Measurements from ENCODE around the gene OXLD1.

The OXLD1 gene

DNA sequence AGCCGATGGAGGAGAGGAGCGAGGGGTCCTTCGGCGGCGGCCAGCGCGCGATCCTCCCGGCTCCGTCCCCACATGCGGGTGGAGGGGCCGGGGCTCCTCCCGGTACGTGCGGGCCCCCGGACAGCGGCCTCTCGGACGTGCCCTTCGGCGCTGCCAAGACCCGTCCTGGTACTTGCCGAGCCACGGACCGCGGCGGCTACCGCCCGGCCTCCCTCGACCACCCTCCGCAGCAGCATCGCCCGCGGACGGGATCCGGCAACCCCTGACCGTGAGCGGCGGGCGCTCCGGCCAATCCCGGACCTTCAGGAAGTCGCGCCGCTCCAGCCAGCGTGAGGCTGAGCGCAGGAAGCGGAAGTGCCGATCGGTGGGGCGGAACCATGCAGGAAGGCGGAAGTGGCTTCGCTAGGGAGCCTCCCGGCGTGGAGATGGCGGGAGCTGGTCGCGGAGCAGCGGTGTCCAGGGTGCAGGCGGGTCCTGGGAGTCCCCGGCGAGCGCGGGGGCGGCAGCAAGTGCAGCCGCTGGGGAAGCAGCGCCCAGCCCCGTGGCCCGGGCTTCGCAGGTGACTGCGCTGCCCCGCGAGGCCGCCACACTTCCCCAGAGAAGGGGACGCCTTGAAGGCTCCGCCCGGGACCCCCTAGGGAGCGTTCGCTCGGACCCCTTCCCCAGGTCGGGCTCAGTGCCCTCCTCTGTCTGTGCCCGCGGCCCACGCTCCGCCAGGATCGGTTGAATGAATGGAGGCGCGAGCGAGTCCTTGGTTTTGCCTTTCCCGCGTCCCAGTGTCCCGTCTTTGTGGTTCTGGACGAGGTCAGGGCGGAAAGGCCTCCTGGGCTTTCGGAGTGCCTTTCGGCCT, at the start of gene OXLD1, which contains the start of gene CCDC137:
TSS of gene OXLD1 (minus strand) at position 264 of the 850 bp plus-strand sequence. CDS start at position 236, 28 bp downstream.
TSS of gene CCDC137 (plus strand) at position 396 of the 850 bp plus-strand sequence. CDS start at position 426, 30 bp downstream.
- DNase-seq, result peak; percentile 96

DNA sequence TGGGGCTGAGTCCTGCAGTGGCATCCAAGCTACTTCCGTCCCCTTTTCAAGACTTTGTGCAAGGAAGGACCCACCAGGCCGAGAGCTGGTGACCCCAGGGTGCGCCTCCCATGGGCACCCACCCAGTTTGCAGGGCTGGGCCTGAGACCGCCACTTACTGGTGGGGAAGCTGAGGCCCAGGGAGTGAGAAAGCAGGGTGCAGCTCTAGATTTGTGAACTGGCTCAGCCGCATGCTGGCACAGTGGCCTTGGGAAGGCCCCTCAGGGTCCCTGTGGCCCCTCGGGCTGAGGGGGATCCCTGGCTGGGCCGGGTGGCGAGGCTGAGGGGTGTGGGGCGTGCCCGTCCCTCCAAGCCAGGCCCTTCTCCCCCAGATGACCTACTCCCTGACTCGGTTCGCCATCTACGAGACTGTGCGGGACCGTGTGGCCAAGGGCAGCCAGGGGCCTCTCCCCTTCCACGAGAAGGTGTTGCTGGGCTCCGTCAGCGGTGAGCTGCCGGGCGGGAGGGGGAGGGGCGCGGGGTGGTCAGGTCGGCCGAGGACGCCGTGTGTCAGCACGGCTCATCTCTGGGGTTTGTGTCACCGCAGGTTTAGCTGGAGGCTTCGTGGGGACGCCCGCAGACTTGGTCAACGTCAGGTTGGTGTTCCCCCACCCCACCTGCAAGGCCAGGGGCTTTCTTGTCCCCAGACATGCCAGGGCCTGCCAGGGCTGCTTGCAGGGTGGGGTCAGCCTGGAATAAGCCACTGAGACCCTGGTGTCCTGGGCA, 48.9 kb upstream of the OXLD1 start:
- DNase-seq, result no peak

DNA sequence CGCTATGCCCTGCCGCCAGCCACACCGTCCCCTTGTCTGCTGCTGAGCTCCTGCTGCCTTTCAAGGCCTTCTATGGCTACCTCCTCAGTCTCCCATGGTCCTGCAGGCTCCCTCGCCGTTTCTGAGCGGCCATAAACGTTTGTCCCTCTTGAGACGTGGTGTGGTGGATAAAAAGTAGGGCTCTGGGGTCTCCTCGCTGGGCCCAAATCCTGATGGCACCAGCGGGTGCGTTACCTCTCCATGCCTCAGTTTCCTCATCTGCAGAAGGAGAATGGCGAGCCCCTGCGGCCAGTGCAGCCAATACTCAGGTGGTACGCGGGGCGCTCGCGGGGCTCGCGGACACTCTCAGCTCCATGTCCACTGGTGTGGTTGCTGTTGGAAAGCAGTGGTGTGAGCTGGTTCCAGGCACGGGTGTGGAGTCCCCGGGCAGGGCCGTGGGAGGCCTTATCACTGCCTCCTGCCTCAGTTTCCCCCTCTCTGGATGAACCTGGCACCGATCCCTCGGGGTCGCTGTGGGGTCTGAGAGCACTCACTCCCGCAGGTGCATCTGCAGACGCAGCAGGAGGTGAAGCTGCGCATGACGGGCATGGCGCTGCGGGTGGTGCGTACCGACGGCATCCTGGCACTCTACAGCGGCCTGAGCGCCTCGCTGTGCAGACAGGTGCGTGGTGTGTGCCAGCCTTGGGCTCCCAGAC, 48.2 kb upstream of the OXLD1 start:
- DNase-seq, result no peak

DNA sequence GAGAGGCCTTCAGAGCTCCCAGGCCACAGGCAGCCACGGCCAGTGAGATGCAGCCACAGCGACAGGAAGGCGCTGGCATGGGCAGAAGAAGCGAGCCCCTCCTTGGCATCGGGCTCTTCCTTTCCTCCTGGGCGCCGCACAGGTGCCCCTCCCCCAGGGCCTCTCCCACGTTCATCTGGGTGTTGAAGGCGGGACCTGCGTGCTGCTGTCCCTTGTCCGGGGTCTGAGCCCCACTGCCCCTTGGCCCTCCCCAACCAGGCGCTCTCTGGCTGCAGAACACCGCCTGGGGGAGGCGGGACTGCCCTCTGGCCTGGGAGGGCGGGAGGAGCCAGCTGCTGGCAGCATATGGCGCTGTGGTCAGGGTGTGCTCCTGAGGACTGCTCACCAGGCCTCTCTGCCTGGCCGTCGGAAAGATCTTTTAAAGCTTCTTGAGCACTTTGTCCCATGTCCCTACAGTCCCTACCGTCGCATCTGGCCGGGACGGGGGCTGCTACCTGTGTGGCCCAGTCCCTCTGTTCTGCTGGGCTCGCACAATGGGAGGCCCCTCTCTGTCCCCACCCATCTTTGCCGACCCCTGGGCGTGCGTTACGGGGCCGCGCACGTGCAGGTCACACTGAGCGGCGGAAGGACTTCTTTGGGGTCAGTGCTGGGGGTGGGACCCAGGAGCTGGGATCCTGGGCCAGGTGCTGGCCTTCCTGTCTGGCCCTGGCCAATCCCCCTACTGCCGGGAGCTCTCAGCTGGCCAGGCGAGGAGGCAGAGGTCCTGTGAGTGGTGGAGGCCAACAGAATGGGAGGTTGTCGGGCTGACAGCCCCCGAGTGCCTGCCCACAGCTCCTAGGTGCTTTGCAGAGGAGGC, 47.4 kb upstream of the OXLD1 start:
- no peak for DNase-seq

DNA sequence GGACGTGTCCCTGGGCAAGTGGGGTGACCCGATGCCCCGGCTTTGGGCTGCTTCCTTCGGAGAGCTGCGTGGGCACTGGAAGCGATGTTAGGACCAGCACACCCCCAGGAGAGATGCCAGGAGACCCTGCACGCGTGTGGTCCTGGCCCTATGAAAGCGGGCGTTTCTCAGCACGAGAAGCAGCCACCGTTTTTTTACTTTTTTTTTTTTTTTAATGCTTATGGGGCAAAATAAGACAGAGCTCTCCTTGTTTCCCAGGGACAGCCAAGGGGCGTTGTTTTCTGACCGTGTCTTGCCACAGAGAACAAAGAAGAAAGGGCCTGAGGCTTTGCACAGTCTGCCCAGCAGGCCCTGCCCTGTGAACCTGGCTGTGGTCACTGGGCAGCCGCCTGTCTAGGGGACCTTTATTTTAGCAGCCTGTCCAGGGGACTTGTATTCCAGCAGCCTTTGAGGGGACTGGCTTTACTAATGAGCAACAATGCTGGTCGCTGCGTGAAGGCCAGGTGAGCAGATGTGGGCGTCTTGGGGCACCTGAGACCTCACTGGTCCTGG, 46.7 kb upstream of the OXLD1 start:
- no peak for DNase-seq

DNA sequence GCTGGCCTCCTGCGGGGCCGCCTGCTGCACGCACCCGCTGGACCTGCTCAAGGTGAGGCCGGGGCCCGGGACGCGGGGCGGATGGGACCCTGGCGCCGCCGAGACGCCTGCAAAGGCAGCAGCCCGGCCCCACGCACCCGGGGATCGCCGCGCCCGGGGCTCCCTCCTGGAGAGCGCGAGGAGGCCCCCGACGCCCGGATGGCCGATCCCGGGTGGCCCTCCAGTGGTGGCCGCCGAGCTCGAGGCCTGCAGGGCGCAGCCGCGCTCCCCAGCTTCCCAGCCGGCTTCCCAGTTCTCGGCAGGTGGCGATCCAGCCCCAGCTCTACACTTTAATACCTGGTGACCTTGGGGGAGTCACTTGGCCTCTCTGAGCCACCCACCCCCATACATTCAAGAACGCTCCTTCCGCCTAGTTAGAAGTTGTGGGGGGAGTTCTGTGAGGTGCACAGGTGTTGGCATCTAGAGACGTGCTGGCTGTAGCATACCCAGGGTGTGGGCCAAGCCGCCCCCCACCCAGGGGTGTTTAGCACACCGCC, 46.1 kb upstream of the OXLD1 start:
- no peak for DNase-seq

DNA sequence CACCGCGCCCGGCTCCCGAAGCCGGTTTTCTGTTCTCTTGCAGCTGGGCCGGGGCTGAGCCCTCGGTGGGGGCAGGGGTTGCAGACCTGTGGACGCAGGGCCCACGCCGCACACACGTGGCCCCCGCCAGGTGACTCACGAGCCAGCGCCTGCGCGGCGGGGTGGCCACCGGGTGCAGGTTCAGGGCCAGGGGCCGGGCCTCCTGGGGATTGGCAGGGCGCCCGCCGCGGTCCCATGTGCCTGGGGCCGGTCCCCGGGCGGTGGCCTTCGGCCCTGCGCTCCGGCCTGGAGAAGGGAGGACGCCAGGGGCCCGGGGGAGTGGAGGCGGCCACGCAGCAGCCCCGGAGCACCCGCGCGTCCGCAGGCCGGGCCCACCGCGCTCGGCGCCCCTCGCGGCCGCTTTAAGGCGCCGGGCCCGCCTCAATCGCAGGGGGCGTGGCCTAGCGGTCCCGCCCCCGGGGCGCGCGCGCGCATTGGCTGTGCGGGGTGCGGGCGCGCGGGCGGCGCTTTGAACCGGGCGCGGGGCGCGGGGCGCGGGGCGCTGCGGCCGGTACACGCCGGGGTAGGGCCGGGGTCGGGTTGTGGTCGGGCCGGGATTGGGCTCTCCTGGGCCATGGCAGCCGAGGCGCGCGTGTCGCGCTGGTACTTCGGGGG, 45.5 kb upstream of the OXLD1 start, which contains the start of gene SLC25A10:
TSS of gene SLC25A10 (plus strand) at position 471 of the 654 bp plus-strand sequence. CDS start at position 614, 143 bp downstream.
- DNase-seq, result peak; percentile 70

DNA sequence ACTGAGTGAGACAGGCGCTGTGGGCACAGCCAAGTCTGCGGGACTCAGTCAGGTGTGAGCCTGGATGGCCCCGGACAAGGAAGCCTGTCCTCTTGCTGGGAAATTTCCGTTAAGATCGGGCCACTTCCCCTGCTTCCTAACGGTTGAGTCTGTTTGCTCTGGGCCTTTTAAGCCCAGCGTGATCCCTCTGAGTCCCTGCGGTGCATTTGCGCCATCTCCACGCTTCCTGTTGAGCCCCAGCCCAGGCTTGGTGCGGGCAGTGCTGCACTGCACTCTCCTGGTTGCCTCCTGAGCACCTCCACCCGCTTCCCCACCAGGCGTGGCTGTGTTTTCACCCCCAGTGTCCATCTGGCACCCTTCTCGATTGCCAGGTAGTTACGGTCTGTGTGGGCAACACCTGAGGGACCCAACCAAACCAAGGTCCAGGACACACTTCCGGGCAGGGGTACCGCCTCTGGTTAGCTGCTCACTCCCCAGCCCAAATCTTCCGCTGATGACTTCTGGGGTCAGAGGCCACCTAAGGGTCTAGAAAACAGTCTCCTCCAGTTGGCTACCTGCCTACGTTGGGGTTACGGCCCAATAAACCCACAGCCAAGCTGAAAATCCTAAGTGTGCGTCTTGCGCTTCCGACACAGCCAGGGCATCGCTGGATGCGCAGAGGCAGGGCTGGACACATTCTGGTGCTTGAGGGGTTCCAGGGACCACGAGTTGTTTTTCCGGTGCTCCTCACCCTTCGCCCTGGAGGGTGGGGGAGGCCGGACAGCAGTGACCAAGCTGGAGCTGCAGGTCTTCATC, 44.3 kb upstream of the OXLD1 start:
- no peak for DNase-seq

DNA sequence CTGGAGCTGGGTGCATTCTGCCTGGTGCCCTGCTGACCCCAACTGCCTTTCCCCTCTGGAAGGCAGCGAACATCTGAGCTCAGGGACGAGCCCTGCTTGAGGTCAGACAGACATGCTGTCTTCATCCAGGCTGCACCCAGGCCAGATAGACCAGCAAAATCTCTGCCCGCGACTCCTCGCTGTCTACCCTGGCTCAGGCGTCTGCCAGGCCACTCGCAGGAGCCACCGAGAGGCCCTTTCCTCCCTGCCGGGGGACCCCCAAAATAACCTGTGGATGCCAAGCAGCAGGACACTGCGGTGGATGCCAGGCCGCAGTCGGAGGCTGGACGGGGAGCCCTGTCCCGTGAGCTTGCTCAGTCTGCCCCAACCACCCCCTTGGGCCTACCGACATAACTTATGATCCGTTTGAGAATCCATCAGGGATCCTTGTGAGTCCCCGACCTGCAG, 42.4 kb upstream of the OXLD1 start:
- no peak for DNase-seq

DNA sequence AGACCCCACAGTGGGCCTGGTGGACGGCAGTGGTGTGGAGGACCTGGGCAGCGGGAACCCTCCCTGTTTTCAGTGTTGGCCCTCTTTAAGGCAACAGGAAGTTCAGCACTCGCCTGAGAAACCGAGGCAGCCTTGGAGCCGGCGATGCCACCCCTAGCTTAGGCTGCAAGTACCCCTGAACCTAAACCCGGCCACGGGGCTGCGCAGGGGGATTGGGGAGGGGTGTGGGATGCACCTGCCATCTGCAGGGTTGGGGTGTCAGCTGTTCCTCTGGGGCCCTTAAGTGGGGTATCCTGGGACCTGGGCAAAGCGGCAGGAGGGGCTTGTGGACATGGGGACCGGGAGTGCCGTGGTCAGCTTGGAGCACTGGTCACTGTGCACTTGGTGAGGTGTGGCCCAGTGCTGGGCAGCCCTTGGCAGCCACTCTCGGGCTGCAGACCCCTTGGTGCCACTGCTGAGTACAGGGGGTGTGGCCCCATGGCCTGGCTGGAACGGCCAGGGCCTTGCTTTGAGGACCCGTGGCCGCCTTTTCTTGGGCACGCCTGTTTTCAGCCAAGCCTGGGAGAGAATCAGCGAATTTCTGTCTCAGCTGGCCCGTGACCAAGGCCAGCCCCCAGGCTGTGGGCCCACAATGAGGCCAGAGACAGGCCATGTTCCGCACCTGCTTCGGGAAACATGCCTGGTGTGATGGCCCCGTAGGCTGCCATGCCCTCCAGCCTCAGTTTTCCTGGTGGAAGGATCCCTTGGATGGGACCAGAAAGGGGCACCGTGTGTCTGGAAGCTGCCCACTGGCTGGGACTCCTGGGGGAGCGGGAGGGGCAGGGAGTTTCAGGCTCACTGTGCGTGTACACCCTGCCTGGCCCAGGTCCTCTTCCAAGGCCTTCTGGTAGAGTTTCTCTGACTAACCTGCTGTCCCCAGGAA, 41.6 kb upstream of the OXLD1 start:
- no peak for DNase-seq

DNA sequence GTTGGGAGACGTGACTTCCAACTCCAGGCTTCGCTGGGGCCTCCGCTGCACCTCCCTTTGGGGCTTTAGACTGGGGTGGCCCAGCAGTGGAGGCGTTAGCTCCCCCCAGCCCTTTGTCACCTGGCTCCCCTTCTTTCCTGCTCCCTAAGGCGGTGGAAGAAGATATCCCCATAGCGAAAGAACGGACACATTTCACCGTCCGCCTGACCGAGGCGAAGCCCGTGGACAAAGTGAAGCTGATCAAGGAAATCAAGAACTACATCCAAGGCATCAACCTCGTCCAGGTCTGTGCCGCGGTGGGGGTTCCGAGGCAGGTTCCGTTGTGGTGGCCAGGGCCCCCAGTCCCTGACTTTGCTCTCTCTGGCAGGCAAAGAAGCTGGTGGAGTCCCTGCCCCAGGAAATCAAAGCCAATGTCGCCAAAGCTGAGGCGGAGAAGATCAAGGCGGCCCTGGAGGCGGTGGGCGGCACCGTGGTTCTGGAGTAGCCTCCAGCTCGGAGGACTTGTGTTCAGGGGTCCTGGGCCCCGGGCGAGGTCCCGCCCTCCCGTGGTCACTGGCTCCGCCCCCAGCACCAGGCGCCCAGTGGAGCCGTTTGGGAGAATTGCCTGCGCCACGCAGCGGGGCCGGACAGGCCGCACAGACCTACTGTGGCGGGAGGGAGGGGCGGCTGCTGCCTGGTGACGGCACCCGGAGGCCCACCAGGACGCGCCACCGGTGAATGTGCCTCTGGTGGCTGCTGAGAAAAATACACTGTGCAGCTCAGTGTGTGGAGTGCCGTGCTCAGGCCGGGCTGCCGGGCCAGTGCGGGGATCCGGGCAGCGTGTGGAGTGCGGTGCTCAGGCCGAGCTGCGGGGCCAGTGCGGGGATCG, 40.6 kb upstream of the OXLD1 start:
- no peak for DNase-seq

DNA sequence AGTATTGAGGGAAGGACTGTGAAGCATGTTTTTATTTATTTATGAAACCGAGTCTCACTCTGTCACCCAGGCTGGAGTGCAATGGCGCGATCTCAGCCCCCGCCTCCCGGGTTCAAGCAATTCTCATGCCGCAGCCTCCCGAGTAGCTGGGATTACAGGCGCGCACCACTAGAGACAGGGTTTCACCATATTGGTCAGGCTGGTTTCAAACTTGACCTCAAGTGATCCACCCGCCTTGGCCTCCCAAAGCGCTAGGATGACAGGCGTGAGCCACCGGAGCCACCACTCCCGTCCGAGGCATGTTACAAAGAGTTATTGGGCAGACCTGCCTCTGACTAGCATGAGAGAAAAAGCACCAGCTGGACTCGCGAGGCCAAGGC, 39.8 kb upstream of the OXLD1 start:
- DNase-seq, result no peak

DNA sequence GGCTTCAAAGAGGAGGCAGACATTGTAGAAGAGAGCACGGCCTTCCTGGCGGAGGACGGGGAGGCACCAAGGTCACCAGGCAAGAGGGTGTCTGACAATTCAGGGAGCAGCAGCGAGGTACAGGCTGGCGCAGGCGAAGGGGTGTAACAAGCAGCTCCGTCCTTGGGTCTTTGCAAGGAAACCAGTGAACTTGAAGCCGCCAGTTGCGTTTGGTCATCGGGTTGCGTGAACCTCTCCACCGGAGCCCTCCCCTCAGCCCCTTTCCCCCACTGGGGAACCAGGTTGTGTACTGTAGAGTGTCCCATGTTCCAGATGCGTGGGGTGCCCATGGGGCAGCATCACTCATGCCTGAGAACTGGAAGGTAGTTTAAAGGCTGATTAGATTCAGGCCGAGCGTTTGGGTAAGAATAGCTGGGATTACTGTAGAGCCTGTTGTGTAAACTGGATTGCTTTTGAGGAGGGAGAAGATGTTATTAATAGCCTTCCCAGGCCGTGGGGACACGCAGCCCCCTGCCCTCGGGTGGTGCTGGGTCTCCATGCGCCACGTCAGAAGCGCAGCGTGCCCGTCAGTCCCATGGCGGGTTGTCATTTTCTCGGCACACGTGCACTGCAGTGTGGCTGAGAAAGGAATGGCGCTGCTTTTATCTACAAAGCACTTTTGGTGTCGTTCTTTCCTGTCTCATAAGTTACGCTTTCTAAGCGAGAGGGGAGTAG, 39.3 kb upstream of the OXLD1 start:
- DNase-seq, result no peak

DNA sequence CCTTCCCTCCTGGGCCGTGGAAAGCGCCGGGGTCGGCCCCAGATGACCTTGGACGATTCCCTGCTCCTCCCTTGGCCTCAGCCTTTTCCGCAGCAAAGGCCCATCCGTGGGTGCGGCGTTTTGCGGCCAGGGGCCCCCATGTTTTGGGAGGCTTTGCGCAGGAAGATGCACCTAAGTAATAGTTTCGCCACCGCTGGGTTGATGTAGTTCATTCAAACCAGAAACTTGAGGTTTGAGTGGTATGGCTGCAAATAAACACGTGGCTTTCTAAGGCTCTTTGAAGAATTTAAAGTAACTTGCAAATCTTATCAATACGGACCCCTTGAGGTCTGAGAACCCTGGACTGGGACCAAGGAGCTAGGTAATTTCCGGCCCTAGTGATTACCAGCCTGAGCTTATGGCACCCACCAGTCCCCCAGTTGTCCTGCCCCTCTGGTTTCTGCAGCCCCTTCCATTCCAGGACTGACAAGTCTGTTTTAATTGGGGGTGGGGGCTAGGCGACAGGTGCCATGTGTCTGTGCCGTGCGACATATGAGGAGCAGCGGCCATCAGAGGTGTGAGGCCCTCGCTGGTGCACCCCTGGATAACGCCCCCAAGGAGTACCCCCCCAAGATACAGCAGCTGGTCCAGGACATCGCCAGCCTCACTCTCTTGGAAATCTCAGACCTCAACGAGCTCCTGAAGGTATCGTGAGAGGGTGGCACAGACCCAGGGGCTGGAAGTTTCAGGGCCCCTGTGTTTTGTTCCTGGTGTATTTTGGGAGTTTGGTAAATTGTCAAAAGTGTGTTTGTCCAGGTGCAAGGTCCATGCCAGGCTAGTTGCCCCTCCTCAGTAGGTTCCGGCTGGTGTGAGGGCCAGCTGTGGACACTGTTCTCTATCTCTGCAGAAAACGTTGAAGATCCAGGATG, 37.6 kb upstream of the OXLD1 start:
- DNase-seq, result no peak

DNA sequence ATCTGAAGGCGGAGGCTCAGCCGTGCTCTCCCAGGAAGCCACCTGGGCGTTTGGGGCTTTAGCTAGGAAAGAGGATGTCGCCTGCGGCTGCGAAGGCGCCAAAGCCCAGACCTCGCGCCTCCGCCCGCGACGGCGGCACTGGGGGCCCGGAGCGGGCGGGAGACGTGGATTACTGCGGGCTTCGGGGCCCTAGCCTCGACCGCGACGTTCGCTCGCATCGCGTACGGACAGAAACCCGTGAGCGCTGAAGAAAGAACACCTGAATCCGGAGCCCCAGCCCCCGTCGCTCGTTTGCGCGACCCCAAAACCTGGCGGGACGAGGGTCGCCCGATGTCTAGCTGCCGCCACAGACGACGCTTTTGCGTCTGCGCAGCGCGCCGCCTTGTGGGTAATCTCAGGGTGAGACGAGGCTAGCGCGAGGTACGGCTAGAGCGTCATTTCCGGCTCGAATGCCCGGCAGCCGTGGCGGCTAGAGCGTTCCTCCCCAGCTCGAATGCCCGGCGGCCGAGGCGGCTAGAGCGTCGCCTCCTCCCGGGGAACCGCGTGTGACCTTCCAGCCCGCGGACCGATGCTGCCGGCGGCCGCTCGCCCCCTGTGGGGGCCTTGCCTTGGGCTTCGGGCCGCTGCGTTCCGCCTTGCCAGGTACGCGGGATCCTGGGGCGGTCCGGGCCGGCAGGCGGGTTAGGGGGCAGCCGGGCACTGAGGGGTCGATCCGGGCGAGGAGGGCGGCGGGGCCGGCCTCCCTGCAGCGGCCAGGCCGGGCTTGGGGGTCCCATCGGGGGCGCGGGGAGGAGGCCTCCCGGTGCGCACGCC, 36.7 kb upstream of the OXLD1 start, which contains the start of gene MRPL12:
TSS of gene MRPL12 (plus strand) at position 434 of the 813 bp plus-strand sequence. CDS start at position 569, 135 bp downstream.
- DNase-seq, result peak; percentile 88
